Measurements from ENCODE around the gene REV1. TPM values are rescaled to one million over a fixed set of nuclear protein-coding genes. Genes with fewer than 3 reads are reported as not detected.

The REV1 gene
- total and polyA plus RNA-seq, 2 of the 4 experiments (the other 2 are of a cell fraction): 13.4 to 30.1 TPM

- Histone ChIP-seq H4K20me1 (ENCODE audit: insufficient read depth, low read length) (no peaks in the 10 kb centered on the region), H2BK5ac (ENCODE audit: low read depth, low read length, poor library complexity, severe bottlenecking) (no peak overlapping the region), H2AFZ (replicated peaks; ENCODE audit: low read length, poor library complexity) (no peak overlapping the region), H2BK20ac (ENCODE audit: low read depth, low read length) (no peak overlapping the region), H2AK9ac (replicated peaks; ENCODE audit: low read depth, low read length, poor library complexity) (no peak overlapping the region), H3K56ac (ENCODE audit: extremely low read depth, insufficient read depth, low read length) (no peak overlapping the region), H3K36me3 (ENCODE audit: control insufficient read depth, insufficient read depth, low read length) (peaks cover 41% of the 10 kb centered on the region), H4K8ac (ENCODE audit: low read depth in 2 of 2, low read length in 2 of 2) (no peak overlapping the region), H2BK15ac (ENCODE audit: low read depth, low read length) (no peak overlapping the region), H3K4me2 (ENCODE audit: low read depth, low read length) (no peak overlapping the region), H3K27ac (ENCODE audit: insufficient read depth, low read length) (no peak overlapping the region), H3K4me1 (ENCODE audit: control insufficient read depth, insufficient read depth, low read length) (no peaks in the 10 kb centered on the region), H3K9me3 (ENCODE audit: control insufficient read depth, insufficient read depth, low read length) (no peaks in the 10 kb centered on the region), H3K27me3 (ENCODE audit: control insufficient read depth, insufficient read depth, low read length) (no peaks in the 10 kb centered on the region), H2BK120ac (ENCODE audit: low read depth, low read length) (no peak overlapping the region), H3K79me1 (ENCODE audit: low read depth in 1 of 2, low read length in 2 of 2) (peaks cover 0 to 6% of the 10 kb centered on the region in 2 experiments; a peak in 2 of 4 replicates), H4K5ac (ENCODE audit: low read depth, low read length) (no peak overlapping the region), H3K18ac (ENCODE audit: low read depth, low read length) (no peak overlapping the region), H3K4ac (ENCODE audit: low read depth, low read length) (no peak overlapping the region), H3K14ac (replicated peaks; ENCODE audit: low read depth, low read length) (no peak overlapping the region), H4K91ac (ENCODE audit: insufficient read depth, low read depth, low read length) (no peak overlapping the region), H3K9me1 (ENCODE audit: insufficient read depth, low read length) (no peaks in the 10 kb centered on the region; the same call in 1 of the 2 replicates), H3K9ac (ENCODE audit: low read depth, low read length) (no peak overlapping the region), H2AK5ac (ENCODE audit: low read depth, low read length) (no peak overlapping the region), H3K23ac (ENCODE audit: low read depth, low read length) (no peak overlapping the region), H3K4me3 (ENCODE audit: insufficient read depth, low read depth, low read length) (no peak overlapping the region)
- WGBS, 2 experiments (ENCODE audit: extremely low coverage in 2 of 2, insufficient read length in 1 of 2): no CpG with 5 or more reads among the region's 8 CpGs
- ChIA-PET POLR2A (ENCODE audit: unreplicated experiment) (no interaction called here), CTCF (no interaction called here)
- intact Hi-C loops (cut with micrococcal nuclease) (no loop called here), in situ Hi-C loops (cut with MboI; ENCODE audit: low sequenced_read_pairs) (no loop called here), dilution Hi-C loops (cut with HindIII; ENCODE audit: low sequenced_read_pairs, unreplicated experiment) (no loop called here)
- TF ChIP-seq MAFK (IDR thresholded peaks at IDR 0.05; ENCODE audit: low read depth, low read length): no peak
- no peak for TF ChIP-seq ELK1 (IDR thresholded peaks at IDR 0.05; ENCODE audit: borderline replicate concordance, low read depth, low read length)
- TF ChIP-seq RCOR1 (IDR thresholded peaks at IDR 0.05; ENCODE audit: insufficient replicate concordance, low read length): no peak
- TF ChIP-seq RAD21 (IDR thresholded peaks at IDR 0.05; ENCODE audit: low read length): no peak
- no peak for TF ChIP-seq MXI1 (IDR thresholded peaks at IDR 0.05; ENCODE audit: borderline replicate concordance, low read depth, low read length)
- TF ChIP-seq CTCF (conservative IDR thresholded peaks at IDR 0.05; ENCODE audit: low read depth, low read length): no peak
- TF ChIP-seq SMC3 (IDR thresholded peaks at IDR 0.05; ENCODE audit: low read depth, low read length): no peak
- no peak for TF ChIP-seq CEBPB (IDR thresholded peaks at IDR 0.05; ENCODE audit: low read depth, low read length)
- TF ChIP-seq POLR2A (IDR thresholded peaks at IDR 0.05; ENCODE audit: low read depth, low read length): no peak
- no peak for TF ChIP-seq USF2 (IDR thresholded peaks at IDR 0.05; ENCODE audit: low read depth, low read length)
- no peak for TF ChIP-seq FOS (IDR thresholded peaks at IDR 0.05; ENCODE audit: low read depth, low read length)
- no peak for TF ChIP-seq CHD1 (IDR thresholded peaks at IDR 0.05; ENCODE audit: low read depth, low read length)
- TF ChIP-seq NFE2L2 (IDR thresholded peaks at IDR 0.05; ENCODE audit: low read depth, low read length): no peak
- TF ChIP-seq BHLHE40 (IDR thresholded peaks at IDR 0.05; ENCODE audit: low read depth, low read length): no peak
- TF ChIP-seq MAZ (IDR thresholded peaks at IDR 0.05; ENCODE audit: borderline replicate concordance, low read depth, low read length): no peak
- no peak for TF ChIP-seq RFX5 (IDR thresholded peaks at IDR 0.05; ENCODE audit: low read depth, low read length)
- no TSS peak for BruUV-seq (replicated peaks)
- ATAC-seq (ENCODE audit: low read depth): no peak
- DNase-seq: no peak
Observed at GRCh38 chr2:99404039-99404796, 85.6 kb downstream of the REV1 start.
